NCI-H2029 (cell line): ENCODE measurements around the gene SPOCK1.
"Not testable (repeated sequence)": the region's sequence is repeated elsewhere in the genome, so short reads cannot be mapped to it uniquely, and the experiment has no call there.

Source experiments
- DNase-seq: peaks from one replicate; lab custom pipeline; 2025; lab: John Stamatoyannopoulos, UW

SPOCK1 gene

DNA sequence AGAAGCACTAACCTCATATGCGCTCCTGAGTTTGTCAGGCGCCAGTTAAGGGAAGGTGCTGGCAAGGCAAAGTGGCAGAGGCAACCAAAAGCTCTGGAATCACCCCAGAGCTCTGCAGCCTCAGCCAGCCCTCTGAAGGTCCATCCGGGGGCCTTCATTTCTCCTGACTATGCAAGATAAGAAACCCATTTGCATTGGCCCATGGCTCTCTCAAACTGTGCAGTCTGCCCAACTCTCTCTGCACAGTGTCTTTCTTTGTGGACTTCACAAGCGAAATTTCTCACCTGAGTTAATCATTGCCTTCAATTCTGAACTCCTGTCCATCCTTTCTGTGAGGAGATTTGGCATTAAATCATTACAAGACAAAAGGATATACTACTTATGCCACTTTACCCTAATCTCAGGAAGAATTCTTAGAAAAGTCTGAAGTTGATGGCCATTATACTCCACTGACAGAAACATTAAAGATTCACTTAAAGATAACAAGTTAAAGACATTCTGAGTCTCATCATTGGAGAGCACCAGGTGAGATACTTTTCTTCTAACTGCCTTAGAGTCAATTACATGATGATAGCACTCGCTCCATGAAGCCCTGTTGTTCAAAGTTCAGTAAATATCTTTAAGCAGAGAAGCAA, 235.6 kb downstream of the SPOCK1 start:
- no peak for DNase-seq

- DNase-seq, result no peak
Observed at GRCh38 chr5:137262818-137263217, 236.3 kb downstream of the SPOCK1 start.

- DNase-seq, result no peak
Observed at GRCh38 chr5:137260820-137261695, 238.1 kb downstream of the SPOCK1 start.

DNA sequence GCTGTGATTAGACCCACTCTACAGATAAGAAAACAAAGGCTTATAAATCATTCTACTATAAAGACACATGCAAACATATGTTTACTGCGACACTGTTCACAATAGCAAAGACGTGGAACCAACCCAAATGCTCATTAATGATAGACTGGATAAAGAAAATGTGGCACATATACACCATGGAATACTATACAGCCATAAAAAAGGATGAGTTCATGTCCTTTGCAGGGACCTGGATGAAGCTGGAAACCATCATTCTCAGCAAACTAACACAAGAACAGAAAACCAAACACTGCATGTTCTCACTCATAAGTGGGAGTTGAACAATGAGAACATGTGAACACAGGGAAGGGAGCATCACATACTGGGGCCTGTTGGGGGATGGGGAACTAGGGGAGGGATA, 240.0 kb downstream of the SPOCK1 start:
- DNase-seq, result not testable (repeated sequence)

DNA sequence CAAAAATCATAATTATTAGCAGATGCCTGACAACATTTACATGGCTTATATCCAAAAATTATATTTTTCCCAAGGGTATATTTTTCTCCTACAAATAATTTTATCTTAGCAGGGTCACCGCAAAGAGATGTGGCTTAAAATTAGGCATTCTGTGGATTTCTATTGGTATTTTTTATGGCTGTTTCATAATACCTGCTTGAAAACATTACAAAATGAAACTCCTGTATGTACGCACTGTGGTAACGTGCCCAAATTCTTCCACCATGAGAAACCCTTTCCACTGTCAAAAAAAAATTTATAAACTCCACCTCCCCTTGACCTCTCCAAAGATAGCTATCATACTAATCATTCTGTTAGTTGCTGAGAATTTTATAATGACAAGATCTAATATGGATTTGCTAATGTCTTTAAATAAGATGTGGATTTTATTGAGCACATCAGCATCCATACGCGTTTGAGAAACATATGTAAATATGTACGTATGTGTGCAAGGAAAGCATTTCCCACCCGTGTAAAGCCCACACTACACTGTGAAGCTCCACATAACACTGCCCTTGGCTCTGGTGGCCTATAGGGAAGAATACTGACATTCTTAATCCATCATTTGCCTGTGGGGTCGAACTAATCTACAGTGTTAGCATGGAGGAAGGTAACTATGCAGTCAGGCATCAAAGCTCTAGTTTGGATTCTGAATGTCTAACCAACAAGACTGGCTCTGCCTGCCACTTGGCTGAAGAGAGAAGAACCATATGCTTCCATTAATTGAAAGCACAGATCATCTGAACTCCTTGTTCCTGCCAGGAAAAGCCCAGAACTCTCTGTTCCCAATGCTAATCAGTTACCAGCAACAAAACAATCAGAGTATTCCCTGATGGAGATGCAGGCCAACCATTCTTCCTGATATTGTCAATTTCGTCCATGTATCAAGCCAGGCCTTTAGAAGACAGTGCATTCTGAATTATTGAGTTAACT, 244.7 kb downstream of the SPOCK1 start:
- no peak for DNase-seq

DNA sequence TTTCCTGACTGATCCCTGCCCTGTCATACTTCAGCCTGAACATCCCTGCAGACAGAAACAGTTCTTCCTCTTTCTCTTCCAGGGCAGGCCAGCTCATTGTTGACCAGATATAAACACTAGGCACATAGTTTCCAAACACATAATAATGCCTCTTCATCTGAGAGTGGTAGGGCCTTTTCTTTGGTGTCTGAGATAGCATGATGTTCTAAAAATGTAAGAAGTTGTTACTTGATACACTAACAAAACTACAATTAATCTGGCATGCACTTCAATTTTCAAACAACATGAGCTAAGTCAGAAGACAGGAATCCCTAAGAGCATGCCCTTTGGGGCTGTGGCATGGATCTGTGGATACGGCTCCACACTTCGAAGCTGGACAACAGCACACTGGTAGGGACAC, 246.6 kb downstream of the SPOCK1 start:
- DNase-seq, result no peak

GRCh38 chr5:137250421-137250820, 248.7 kb downstream of the SPOCK1 start:
- no peak for DNase-seq

GRCh38 chr5:137248527-137248926, 250.6 kb downstream of the SPOCK1 start:
- DNase-seq, result no peak

GRCh38 chr5:137245438-137245837, 253.7 kb downstream of the SPOCK1 start:
- DNase-seq, result no peak

- DNase-seq, result no peak
Observed at GRCh38 chr5:137240285-137240684, 258.8 kb downstream of the SPOCK1 start.

DNA sequence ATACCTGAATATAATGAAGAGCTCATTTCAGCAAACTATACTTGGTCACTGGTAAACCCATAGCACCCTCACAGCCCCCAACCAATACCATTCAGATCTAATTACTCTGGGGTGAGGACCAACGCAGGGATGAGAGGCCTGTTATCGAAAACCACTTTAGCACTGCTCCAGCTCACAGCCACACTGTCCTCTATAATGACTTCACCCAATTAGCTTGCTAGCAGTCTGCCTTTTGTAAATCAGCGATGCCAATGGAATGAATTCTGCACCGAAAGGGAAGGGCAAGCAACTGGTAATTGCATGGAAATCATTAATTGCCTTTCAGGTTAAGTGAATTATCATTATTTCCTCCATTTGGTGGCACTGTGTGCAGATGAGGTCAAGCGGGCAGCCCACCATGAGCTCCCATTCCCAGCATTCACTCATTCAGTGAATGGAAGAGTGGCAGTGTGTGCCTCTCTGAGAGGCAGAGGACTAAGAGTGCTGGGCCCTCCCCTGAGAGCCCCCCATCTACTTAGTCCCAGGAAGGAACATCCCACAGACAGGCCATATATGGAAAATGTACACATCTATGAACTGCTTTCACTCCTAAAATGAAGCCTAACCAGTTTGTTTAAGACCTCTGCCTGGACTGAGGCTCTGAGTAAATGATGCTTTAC, 262.1 kb downstream of the SPOCK1 start:
- DNase-seq, result no peak

- DNase-seq, result no peak
Observed at GRCh38 chr5:137236252-137236651, 262.9 kb downstream of the SPOCK1 start.

GRCh38 chr5:137234973-137235943, 263.9 kb downstream of the SPOCK1 start:
- DNase-seq, result no peak

GRCh38 chr5:137233726-137234125, 265.4 kb downstream of the SPOCK1 start:
- DNase-seq, result no peak

DNA sequence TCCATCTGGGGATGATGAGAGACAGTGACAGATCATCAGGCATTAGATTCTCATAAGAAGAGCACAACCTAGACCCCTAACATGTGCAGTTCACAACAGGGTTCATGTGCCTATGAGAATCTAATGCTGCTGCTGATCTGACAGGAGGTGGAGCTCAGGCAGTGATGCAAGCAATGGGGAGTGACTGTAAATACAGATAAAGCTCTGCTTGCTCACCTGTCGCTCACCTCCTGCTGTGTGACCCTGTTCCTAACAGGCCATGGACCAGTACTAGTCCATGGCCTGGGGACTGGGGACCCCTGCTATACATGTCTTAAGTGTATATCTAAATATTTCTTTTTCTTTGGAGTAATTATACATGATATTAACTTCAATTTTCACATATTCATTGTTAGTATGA, 265.8 kb downstream of the SPOCK1 start:
- DNase-seq, result not testable (repeated sequence)

DNA sequence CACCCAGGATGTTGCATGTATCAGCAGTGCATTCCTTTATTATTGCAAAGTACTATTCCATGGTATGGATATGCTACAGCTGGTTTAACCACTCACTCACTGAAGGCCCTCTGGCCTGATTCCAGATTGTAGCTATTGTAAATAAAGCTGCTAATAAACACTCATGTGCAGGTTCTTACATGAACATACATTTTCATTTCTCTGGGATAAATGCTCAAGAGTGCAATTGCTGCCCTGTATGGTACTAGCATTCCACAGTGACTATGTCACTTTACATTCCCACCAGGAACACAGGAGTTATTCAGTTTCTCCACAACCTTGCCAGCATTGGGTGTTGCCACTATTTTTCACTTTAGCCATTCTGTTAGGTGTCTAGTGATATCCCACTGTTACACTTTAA, 267.6 kb downstream of the SPOCK1 start:
- peak; percentile 12 for DNase-seq

- DNase-seq, result no peak
Observed at GRCh38 chr5:137228816-137229215, 270.3 kb downstream of the SPOCK1 start.

GRCh38 chr5:137226081-137226480, 273.0 kb downstream of the SPOCK1 start:
- DNase-seq, result no peak

DNA sequence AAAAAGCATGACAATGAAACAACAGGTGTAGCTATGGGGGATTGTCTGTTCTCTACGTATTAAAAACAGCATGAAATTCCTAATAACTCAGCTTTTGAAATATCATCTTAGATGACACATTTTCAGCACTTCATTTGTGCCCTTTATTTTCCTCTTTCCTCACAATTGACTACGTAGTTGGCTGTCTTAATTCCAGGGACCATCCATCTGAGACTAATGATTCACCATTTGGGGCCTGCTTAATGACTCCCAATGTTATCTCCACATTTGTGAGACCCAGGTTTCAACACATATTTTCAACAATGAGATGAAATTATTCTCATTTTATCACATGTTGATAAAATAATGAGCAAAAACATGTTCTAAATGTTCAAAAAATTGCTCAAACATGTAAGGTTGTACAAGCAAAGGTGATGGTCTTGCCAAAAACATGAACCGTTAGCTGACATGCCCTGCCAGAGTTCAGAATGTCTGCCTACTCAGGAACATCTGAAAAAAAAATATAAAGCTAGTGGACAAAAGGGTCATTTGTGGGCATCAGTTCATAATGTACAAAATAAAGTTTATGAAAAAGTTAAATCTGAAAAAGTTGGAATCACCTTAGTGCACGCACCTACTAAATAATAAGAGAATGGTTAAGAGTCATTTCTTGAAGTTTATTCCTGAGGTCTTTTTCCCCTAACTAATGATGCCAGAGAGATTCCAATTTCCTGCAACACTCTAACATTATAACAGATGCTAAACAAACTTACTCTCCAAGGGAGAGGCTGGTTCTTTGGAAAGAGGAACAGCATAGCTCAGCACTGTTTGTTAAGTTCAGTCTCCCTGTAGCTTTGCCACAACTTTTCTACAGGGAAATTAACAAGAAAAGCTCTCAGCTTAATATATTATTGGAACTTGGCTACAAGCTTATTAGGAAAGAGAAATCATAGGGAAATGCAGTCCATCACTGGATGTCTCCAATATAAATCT, 275.5 kb downstream of the SPOCK1 start:
- DNase-seq, result no peak
